GM10847 (cell line): ENCODE measurements around the gene ANGPTL8.

Source experiments
- POLR2A ChIP-seq: IDR thresholded peaks from 2 replicates; pipeline ENCODE4 v1.6.1; 2011; ENCODE audit not compliant: insufficient read length; ENCODE audit errors: extremely low read depth

Gene ANGPTL8

DNA sequence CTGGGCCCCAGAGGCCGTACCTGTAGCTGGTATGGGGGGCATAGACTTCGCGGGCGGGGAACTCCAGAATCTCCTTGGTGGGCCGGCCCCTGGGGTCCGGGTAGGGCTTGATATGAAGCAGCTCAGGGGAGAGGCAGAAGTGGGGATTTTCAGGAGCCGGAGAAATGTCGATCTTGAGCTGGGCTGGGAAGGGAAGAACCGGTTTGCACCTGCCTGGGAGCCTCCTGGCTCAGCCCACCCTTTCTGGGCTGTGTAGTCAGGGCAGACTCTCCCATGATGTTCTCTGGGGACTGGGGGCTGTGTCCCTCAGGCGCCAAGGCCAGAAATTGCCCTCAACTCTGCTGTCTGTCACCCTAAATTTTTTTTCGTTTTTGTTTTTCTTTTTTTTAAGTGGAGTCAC, 2.6 kb downstream of the ANGPTL8 start:
- no peak for TF ChIP-seq POLR2A

DNA sequence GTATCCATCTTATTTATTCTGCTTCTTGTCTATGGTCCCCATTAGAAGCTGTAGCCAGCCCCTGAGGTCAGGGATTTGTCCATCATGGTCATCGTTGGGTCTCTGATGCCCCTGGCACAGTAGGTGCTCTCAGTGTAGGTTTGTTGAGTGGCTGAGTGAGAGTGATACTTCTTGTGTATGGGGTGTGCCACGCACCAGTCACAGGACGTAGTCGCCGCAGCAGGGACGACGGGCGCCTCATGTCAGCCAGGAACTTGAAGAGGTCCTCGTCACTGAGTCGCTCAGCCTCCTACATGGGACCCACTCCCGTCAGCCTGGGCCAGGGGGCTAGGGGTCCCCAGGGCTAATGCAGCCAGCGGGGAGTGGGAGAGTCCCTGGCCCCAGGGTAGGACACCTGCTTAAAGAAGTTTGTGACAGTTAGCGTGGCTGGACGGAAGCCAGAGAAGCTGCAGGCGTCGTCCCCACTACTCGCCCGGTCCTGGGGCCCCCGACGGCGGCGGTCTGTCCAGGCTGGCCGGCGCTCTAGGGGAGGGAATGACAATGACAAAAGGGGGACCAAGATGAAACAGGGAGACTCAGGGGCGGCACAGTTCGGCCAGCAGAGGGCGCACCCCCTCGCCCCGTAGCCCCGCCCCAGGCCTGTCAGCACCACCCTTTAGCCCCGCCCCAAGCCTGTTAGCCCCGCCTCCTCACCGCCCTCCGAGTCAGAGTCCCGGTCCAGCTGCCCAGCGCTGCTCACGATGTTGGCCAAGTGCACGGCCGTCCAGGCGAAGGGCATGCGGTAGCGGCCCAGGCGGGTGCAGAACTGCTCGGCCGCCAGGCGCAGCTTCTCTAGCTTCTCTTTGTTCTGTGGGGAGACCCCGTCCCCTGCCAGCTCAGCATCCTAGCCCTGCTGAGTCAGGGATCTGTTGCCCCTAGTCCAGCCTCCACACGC, 3.7 kb downstream of the ANGPTL8 start:
- TF ChIP-seq POLR2A, result no peak

DNA sequence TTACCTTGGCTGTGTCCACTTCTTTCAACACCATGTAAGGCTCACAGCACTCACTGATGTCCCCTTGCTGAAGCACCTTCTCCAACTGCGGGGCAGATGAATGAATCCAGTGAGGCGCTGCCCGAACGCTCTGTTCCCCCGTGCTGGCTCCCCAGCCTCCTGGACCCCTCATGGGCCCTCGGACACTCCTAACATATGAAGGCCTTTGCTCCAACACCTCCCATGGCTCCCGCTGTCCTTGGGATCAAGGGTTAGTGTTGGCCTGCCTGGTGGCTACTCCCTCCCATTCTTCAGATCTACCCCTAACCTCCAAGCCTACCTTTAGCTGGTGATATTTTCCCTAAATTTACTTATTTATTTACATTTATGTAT, 4.4 kb downstream of the ANGPTL8 start:
- TF ChIP-seq POLR2A, result no peak

DNA sequence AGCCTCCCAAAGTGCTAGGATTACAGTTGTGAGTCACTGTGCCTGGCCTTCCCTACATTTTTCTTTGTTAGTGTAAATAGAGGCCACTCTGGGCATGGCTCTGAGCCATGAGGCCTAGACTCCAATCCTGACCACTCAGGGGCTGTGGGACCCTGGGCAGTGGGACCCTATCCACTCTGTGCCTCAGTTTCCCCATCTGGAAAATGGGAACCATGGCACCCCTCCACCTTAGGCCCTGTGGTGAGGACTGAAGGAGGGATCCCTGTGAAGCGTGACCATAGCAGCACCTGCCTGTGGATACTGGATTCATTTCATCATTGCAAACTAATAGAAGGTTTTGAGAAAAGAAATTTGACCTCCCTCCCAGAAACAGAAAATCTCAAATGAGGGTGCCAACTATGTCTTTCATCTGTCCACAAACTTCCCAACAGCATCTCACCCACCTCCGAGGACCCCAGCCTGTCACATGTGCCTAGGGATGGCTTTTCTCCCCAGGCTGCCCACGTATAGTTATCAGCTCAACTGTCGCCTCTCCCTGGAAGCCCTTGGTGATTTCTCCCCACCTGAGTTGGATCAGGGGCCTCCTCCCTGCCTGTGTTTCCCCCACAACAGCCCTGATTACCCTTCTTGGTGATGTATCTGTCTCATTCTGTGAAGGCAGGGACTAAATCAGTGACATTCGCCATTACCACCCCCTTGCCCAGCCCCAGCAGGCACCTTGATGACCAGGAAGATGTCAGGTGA, 5.6 kb downstream of the ANGPTL8 start:
- TF ChIP-seq POLR2A, result no peak

DNA sequence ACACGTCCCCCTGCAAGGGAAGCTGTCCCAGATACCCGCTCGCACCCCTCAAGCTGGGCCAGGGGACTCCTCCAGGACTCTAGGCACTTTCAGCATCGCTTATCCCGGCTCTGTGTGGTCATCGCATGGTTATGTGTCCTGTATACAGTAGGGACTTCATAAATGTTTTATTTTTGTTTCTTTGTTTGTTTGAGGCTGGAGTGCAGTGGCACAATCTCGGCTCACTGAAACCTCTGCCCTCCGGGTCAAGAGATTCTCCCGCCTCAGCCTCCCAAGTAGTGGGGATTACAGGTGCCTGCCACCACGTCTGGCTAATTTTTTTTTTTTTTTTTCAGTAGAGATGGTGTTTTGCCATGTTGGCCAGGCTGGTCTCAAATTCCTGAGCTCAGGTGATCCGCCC, 7.5 kb downstream of the ANGPTL8 start:
- no peak for TF ChIP-seq POLR2A

DNA sequence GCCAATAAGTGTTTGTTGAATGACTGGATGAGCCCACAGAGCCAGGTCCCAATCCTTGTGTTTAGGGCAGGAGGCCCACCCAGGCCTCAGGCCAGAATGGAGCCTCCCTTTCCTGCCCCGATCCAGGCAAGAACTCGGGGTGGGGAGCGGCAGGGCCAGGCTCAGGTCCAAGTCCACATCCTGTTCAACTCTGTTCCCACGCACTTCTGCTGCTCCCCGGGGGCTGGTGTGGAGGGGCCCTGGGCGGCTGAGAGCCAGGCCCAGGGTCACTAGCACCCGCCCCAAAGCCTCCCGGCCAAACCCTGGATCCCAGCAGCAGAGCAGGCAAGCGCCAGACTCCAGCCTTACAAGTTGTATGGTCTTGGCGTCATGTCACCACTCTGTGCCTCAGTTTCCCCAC, 8.0 kb downstream of the ANGPTL8 start:
- no peak for TF ChIP-seq POLR2A

DNA sequence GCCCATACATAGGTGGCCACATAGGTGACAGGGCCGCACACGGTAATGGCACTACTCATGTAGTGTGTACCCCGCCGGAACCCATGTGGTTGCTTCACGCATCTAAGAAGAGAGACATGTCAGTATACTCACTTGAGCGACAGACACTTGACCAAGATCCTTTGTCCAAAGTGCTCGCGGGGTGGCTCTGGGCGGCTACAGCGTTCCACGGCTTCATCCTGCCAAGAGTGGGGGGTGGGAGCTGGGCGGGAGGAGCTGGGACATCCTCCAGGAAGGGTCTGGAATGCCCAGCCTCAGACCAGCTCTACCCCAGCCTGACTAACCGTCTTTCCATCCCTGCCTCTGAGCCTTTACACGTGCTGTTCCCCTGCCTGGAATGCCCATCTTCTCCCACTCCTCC, 8.5 kb downstream of the ANGPTL8 start:
- no peak for TF ChIP-seq POLR2A

DNA sequence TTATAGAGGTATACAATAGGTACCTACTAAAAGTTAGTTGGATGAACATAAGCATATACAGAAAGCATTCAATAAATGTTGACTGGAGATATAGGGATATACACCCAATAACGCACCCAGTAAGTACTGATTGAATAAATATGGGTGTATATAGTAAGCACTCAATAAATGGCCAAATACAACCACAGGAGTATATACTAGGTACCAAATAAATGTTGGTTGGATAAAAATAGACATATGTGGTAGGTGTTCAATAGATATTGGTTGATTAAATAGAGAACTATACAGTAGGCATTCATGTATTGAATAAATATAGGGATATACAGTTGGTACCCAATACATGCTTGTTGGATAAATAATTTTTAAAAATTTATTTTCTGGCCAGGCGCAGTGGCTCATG, 9.4 kb downstream of the ANGPTL8 start:
- TF ChIP-seq POLR2A, result no peak

DNA sequence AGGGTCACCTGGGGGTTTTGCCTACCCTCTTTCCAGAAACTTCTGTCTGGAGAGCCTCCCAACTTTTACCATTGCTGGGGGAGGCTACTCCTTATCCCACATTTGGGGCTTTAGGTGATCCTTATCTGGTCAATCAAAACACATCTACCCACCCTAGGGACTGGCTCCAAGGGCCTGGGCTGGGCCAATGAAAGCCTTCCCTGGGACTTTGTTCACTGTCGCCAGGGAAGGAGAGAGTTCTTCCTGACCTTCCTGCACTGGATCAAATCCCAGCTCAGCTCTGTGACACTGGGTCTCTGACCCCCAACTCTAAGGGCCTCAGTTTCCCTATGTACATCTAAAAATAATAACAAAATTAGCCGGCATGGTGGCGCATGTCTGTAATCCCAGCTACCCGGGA, 11.8 kb downstream of the ANGPTL8 start:
- TF ChIP-seq POLR2A, result no peak

DNA sequence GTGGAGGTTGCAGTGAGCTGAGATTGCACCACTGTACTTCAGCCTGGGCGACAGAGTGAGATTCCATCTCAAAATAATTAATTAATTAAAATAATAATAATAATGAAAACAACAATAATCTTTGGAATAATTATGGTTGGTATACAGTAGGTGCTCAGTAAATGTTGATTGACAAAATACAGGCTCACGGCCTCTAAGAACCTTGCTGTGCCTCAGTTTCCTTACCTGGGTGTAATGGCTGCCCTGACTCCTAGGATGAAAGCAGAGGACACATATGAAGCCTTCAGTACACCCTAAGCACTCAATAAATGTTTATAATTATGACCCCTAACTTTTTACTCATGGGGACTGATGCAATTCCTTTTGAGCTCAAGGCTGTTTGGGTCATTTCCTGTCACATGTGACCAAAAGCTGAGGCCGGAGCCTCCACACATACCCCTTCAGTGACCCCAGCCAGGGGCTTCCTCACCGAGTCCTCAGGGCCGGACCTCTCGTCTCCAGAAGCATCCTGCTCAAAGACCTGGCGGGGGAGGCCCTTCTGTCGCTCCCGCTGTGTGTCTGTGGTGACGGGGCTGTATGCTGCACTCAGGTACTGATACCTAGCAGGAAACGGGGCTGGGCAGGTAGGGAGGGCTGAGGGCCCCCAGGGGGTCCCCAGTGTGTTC, 12.4 kb downstream of the ANGPTL8 start:
- no peak for TF ChIP-seq POLR2A

DNA sequence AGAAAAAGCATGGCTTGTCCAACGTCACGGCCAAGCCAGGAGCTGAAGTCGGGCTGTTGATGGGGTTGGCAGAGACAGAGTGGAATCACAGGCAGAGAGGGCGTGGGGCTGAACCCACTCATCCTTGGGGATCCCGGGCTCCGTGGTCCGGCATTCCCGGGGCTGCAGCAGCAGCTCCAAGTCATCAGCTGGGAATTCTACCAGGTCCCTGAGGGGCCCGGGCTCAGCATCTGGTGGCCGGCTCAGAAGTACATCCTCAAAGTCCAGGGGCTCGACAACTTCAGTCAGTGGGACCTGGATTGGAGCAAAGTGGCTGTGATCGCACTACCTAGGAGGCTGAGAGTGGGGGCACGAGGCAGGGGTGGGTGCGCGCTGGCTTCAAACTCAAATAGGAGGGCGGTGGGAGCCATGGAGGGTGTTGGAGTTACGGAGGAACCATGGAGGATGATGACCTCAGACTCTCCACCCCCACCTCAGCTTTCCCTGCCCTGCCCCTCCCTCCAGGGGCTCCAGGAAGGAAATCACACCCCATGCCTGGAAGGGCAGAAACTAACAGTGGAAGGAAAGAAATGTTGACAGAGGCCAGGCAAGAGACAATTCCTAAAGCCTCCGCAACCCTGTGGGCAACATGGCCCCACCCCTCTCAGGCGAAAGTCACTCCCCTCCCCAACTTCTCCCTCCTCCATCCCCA, 13.4 kb downstream of the ANGPTL8 start:
- TF ChIP-seq POLR2A, result no peak

DNA sequence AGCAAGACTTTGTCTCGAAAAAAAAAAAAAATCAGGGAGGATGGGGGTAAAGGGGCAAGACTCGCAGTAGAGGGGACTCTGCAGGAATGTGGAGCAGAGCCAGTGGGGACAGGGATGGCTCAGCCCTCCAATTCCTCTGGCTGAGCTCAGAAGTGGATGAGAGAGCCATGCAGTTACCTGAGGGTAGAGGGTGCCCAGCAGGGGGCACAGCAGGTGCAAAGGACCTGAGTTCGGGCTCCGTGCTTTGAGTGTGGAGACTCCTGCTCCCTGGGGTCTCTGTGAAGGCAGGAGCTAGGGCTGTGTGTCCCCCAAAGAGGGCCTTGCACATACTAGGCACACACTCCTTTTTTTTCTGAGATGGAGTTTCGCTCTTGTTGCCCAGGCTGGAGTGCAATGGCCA, 15.2 kb downstream of the ANGPTL8 start:
- TF ChIP-seq POLR2A, result no peak

DNA sequence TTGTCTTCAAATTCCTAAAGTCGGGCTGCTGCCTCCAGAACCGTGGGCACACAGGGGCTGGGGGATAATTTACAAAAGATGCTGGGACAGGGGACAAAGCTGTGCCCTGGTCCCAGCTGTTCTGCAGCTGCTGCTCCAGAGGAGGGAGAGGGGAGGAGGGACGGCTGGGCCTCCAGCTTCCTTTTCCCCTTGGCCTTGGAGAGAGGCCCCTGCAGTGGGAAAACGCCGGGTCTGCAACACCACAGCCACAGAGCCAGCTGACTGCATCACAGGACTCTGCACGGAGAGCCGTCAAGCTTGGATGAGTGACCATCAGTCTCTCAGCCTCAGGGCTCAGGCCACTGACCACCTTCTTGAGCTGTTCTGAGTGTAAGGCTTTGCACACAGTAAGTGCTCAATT, 16.8 kb downstream of the ANGPTL8 start:
- no peak for TF ChIP-seq POLR2A

DNA sequence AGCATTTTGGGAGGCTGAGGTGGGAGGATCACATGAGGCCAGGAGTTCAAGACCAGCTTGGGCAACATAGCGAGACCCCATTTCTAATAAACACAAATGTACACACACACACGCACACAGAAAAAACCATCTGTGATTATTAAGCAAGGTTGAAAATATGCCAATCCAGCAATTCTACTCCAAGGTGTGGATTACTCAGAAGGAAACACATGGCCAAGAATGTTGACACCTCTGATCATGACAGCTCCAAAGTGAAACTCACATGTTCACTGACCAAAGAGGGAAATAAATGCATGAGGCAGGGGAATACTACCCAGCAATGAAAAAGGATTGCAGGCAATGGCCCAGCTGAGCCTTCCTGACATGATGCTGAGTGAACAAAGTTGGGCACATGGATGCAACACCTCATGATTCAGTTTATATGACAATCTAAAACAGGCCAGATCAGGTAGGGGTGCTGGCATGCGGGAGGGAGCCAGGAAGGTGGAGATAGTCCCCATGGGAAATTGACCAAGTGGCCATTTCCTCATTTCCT, 18.5 kb downstream of the ANGPTL8 start:
- no peak for TF ChIP-seq POLR2A

DNA sequence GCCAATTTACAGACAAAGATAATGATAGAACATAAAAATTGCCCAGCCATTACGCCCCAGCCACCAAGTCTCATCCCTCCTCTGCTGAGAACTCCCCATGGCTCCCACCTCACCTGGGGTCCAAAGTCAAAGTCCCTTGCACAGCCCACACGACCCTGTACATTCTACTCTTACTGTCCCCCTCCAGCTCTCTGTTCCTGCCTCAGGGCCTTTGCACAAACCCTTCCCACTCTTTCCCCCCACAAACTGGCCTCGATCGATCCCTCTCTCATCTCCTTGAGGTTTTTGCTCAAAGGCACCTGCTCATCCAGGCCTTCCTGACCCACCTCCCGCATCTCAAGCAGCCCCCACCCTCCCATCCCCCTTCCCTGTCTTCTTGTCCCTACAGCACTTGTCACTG, 21.6 kb downstream of the ANGPTL8 start:
- no peak for TF ChIP-seq POLR2A
